GM18867 (cell line): ENCODE results near the gene DNAH10.

Source experiments
- ATAC-seq: cut with Tn5 transposase; IDR thresholded peaks from one replicate; pipeline ENCODE4 v1.9.1; 2021; ENCODE audit warnings: mild to moderate bottlenecking, moderate library complexity; ENCODE audit not compliant: unreplicated experiment

The DNAH10 gene

DNA sequence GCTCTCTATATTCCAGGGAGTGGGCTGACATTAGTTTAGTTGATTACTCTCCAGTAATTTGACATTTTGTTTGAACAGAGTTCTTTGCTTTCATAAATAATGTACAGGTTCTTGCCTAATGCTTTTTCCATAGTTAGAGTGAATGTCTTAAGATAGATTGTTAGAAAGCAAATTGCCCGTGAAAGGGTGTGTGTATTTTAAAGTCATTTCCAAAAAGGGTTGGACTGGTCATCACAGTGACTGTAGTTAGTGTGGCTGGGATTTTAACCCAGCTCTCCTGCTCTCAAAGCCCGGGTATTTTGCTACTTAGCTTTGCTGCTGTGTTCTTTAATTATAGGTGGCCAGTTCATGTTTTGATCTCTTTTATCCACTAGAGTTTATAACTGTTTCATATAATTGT lies 74.2 kb downstream of the DNAH10 start:
- no peak for ATAC-seq

DNA sequence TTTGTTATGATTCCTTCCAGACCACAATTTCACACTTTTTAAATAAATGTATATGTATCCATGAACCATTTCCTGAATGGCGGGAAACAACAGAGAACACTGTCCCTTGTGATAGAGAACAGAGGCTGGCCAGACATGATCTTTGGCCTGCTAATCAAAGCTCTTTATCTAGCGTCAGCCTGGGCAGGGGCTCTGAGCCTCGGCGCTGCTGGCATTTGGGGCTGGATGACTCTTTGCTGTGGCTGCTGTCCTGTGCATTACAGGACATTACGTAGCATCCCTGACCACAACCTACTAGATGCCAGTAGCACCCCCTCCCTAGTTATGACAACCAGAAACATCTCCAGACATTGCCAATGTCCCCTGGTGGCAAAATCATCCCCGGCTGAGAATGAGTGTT lies 77.7 kb downstream of the DNAH10 start:
- ATAC-seq: no peak

DNA sequence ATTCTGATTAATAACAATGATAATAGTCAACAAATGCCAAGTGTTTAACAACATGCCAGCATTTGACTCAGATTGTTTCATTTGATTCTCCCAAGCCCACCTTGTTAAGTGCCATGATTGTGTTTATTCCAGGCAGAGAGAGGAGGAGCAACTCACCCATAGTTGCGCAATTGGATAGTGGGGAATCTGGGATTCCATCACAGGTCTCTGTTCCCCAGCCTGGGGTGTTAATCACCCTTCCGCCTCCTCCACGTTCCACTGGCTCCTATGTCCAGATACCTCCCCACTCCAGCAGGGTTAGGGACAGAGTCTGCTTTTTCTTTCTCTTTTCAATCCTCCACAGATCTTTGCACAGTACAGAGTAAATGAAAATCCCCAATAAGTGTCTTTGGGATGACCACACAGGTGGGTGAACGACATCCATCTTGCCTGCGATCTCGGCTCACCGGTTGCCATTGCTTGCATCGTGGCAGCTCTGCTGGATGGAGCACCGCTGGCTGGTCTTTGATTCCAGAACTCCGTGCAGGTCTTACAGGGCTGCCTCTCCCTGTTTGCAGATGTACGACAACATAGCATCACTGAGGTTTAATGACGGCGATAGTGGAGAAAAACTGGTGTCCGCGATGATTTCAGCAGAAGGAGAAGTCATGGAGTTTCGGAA lies 78.8 kb downstream of the DNAH10 start:
- no peak for ATAC-seq

DNA sequence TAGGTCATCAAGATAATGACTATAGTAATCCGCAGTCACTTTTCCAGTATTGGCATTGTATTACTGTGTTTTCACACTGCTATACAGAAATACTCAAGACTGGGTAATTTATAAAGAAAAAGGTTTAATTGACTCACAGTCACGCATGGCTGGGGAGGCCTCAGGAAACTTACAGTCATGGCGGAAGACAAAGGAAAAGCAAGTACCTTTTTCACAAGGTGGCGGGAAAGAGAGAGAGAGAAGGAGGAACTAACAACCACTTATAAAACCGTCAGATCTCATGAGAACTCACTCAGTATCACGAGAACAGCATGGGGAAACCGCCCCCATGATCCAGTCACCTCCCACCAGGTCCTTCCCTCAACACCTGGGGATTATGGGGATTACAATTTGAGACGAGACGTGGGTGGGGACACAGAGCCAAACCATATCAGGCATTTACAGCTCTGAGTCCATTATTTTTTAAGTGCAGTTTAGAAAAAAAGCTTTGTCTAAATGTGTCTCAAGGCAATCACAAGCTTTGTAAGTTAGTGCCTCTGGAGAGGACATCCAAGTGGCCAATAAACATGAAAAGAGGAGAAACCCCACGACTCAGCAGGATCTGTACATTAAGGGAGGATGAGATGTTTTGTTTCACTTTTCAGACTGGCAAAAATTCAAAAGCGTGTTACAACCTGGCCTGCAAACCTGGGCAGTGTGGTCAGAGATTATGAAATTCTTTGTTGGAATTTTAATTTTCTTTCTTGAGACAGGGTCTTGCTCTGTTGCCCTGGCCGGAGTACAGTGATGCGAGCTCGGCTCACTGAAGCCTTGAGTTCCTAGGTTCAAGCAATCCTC lies 82.0 kb downstream of the DNAH10 start:
- no peak for ATAC-seq

- no peak for ATAC-seq
Observed at GRCh38 chr12:123845881-123846280, 83.8 kb downstream of the DNAH10 start.

- ATAC-seq: no peak
Observed at GRCh38 chr12:123846340-123846739, 84.2 kb downstream of the DNAH10 start.

- ATAC-seq: no peak
Observed at GRCh38 chr12:123847019-123847418, 84.9 kb downstream of the DNAH10 start.

GRCh38 chr12:123847876-123848275 lies 85.8 kb downstream of the DNAH10 start:
- no peak for ATAC-seq

DNA sequence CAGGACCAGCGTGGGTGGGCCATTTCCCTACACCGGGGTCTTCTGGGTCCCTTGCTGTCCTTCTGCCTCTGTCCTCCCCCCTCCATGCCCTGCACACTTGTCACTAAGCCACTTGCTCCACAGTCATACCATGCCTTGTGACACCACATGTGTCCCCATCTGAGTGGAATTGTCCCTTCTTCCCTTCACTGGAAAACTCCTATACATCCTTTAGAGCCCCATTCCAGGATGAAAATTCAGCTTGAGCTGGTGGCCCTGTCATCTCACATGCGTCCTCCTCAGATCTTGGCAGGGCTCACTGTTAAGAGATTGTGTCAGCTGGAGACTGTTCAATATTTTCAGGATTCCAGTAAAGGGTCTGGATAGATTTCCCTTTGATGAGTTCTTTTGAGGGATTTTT lies 87.4 kb downstream of the DNAH10 start:
- ATAC-seq: no peak

GRCh38 chr12:123850246-123851134 lies 88.4 kb downstream of the DNAH10 start:
- no peak for ATAC-seq

DNA sequence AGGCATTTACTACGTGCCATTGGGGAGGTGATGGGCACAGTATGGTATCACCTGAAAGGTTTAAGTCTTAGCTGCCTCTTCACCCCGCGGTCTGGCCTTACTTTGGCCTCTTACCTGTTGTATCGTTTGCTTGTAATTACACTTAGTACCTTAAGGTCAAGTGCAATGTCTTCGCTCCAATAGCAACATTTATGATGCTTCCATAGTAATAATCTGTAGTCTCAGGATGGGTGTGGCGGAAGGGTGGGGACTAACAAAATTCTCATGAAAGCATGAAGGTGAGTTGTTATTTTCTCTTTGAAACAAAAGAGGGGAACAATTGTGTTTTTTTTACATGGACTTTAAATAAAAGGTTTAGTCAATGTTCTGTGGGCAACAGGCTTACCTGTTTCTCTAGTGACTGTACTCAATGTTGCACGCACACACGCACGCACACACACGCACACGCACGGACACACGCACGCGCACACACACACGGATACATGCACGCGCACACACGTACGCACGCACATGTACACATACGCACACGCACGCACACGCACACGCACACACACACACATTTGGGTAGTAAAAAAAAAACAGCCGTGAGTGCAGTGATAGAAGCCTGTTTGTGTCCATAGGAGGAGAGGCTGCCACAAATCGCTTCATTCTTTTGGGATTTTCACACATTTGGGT lies 91.4 kb downstream of the DNAH10 start:
- ATAC-seq: no peak

- ATAC-seq: no peak
Observed at GRCh38 chr12:123854232-123854631, 92.1 kb downstream of the DNAH10 start.

DNA sequence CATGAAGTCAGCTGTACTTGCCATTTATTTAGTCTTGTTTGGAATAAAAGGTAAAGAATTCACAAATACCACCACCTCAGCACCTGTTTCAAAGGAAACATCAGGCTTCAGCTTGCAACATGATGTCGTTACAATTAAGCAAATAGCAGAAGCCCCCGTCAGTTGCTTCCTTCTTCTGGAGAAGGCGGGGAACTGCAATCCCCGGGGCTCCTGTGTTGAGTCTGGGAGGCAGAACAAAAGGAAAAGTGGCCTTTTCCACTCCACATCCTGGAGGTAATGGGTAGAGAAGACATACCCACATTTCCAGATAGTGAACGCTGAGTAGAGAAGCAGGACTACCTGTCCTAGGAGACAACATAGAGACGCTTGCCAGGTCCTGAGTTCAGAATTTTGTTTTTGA lies 92.8 kb downstream of the DNAH10 start:
- no peak for ATAC-seq

DNA sequence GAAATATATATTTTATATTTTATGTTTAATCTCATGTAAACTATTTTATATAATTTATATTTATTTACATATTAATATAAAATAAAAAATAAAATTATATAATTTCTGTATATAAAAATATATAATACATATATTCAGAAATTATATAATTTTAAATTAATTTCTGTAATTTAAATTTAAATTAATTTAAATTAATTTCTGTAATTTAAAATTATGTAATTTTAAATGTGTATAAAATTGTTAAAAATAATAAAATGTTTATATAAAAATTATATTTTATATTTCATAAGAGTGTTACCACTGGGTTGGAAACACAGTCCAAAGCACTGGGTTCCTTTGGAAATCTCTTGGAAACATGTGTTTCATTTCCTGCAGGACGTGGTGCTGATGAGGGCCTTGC lies 94.6 kb downstream of the DNAH10 start:
- no peak for ATAC-seq

DNA sequence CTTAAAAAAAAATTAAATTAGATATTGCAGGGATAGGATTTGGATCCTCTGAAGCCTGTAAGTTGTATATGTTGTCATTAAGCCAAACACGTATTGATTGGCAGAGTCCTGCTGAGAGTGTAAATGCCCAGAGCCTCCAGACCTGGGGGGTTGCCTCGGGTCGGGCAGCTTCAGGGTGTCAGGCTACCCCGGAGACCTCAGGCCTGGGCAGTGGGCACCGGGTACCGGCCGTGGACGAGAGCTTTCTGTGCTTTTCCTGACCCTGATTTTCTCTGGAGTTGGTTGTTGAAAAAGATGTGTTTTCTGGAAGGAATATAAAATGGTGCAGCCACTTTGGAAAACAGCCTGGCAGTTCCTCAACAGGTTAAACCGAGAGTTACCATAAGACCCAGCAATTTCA lies 96.1 kb downstream of the DNAH10 start:
- ATAC-seq: no peak

- ATAC-seq: no peak
Observed at GRCh38 chr12:123859035-123859434, 96.9 kb downstream of the DNAH10 start.

DNA sequence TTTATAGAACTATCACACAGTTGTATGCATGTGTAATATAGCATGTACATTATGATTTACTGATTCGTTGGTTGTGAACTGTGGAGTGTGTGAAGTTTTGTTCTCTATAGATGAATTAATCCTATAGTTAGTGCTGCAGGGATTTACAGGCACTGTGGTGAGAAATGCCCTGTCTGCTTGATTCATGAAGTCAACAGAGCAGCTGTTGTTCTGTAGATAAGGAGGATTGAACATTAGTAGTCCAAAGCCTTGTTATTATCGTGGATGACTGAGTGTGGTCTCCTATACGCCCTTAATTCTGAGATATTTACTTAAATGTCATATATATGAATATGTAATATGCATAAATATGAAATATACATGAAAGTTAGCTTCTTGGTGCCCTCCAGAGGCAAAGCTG lies 98.3 kb downstream of the DNAH10 start:
- no peak for ATAC-seq

DNA sequence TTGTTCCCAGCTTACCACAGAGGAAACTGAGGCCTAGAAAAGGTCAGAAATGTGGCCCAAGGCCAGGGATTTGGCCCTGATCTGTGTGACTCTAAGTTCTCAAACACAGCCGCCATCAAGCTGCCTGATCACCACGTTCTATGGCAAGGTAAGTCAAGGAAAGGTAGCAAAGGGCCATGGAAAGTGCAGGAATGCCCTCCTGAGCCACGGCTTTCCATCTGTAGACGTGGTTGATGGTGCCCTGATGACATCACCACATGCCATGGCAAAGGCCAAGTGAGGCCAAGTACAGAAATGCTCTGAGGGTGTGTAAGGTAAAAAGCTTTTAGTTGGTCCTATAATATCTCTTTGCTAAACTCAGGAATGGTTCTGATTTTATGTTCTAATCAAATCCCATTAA lies 99.3 kb downstream of the DNAH10 start:
- ATAC-seq: no peak

DNA sequence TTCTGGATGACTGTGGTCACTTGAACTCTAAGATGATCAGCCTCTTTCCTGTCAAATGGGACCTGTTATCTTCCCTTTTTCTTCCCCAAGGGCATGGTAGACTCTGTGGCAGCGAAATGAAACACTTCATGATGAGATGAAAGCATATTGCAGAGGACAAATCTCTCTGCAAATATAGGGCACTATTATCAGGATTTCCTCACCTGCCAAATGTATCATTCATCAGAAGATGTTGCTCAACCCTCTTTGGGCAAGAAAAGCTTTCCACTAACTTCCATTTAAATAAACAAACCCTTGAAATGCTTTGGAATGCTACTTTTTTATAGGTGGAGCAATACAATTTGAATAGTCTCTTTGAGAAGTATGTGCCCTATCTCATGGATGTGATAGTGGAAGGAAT lies 105.0 kb downstream of the DNAH10 start:
- ATAC-seq: no peak

DNA sequence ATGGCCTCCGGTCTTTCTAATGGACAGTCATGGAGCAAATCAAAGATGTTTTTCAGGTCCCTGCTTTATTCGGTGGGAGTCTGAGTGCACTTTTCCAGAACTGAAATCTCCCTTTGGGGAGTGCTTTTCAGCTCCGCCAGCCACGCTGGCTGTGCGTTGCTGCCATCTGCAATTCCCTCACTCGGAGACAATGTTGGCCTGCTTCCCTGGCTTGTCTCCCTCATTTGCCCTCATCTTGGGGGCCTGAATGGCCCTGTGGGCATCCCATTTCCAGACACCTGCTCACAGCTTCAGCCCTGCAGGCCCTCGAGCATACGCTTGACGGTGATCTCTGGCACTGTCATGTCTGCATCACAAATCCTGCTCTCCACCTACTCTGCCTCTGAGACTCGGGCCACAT lies 106.7 kb downstream of the DNAH10 start:
- no peak for ATAC-seq

GRCh38 chr12:123873793-123874192 lies 111.7 kb downstream of the DNAH10 start:
- no peak for ATAC-seq
